Endothelial cell of umbilical vein (primary cell): Measurements from ENCODE around the gene MARS2. TPM values are rescaled to one million over a fixed set of nuclear protein-coding genes. Genes with fewer than 3 reads are reported as not detected.

Source experiments
- BruUV-seq: library from RNA; stranded (reverse); fragments of 400-500 nt; replicated peaks from 2 replicates; lab custom pipeline; 2021; lab: Mats Ljungman, UMichigan
- CTCF ChIA-PET: fragments of 300-600, 350-600 bp; sonication (Branson Sonifier 250); formaldehyde crosslinking; loops from one replicate; lab custom pipeline; 2021; ENCODE audit warnings: antibody characterized with exemption, inconsistent platforms; lab: Charles Lee
- POLR2A ChIA-PET: fragments of 300-600, 350-600 bp; sonication (Branson Sonifier 250); formaldehyde crosslinking; loops from one replicate; lab custom pipeline; 2021; ENCODE audit warnings: antibody characterized with exemption, inconsistent platforms; lab: Charles Lee
- DNase-seq: peaks from one replicate; pipeline ENCODE4 v3.0.0-alpha.2; 2011; ENCODE audit warnings: low read depth, low spot score
- FAIRE-seq: peaks from 2 replicates; lab custom pipeline; 2011; peaks lifted over from hg19 to GRCh38; lab: Jason Lieb, UNC
- H2AFZ ChIP-seq: 2 replicates; pipeline ENCODE4 v1.6.0; 2012; ENCODE audit warnings: low read depth, low read length, control low read depth, inconsistent platforms
- H3K27ac ChIP-seq: 2 replicates; pipeline ENCODE4 v1.5.1; 2011; ENCODE audit warnings: low read depth, mild to moderate bottlenecking, control low read depth, low read length, moderate library complexity; ENCODE audit not compliant: insufficient read depth
- H3K27me3 ChIP-seq, 2 experiments: 2 replicates each; pipeline versions ENCODE4 v1.6.0 to v1.6.1; 2011; ENCODE audit warnings: low read length in 2 of 2, mixed read lengths in 1 of 2; ENCODE audit not compliant: control insufficient read depth in 2 of 2, insufficient read depth in 2 of 2
- H3K36me3 ChIP-seq, 2 experiments: 2 replicates in 1 of 2; 3 replicates in 1 of 2; pipeline ENCODE4 v1.5.1; 2011; ENCODE audit warnings: low read length in 2 of 2, mild to moderate bottlenecking in 1 of 2, moderate library complexity in 1 of 2; ENCODE audit not compliant: control insufficient read depth in 2 of 2, insufficient read depth in 2 of 2; ENCODE audit errors: extremely low read depth in 1 of 2
- H3K4me1 ChIP-seq: 3 replicates; pipeline ENCODE4 v1.5.1; 2011; ENCODE audit warnings: mild to moderate bottlenecking, low read length; ENCODE audit not compliant: control insufficient read depth, insufficient read depth; ENCODE audit errors: extremely low read depth
- H3K4me2 ChIP-seq: 2 replicates; pipeline ENCODE4 v1.6.1; 2011; ENCODE audit warnings: low read length, control low read depth, mixed read lengths; ENCODE audit not compliant: insufficient read depth
- H3K4me3 ChIP-seq, 3 experiments: fragments of 200-600 bp in 1 of 3; sonication (generic), shearing (Covaris generic) in 1 of 3; replicated peaks in 1 of 3; 2 replicates each; pipeline ENCODE4 v1.5.1; 2011 to 2016; ENCODE audit warnings: control low read depth in 3 of 3, low read length in 3 of 3, mild to moderate bottlenecking in 2 of 3, inconsistent platforms in 1 of 3, low read depth in 1 of 3, moderate library complexity in 1 of 3; ENCODE audit not compliant: insufficient read depth in 1 of 3
- H3K79me2 ChIP-seq: 2 replicates; pipeline ENCODE4 v1.6.0; 2012; ENCODE audit warnings: low read length, inconsistent platforms; ENCODE audit not compliant: control insufficient read depth, insufficient read depth
- H3K9ac ChIP-seq: replicated peaks from 2 replicates; pipeline ENCODE3; 2011; ENCODE audit warnings: low read length, control low read depth; ENCODE audit not compliant: insufficient read depth; ENCODE audit errors: extremely low read depth
- H3K9me1 ChIP-seq: replicated peaks from 3 replicates; pipeline ENCODE4 v1.6.0; 2011; ENCODE audit warnings: mild to moderate bottlenecking, low read length; ENCODE audit not compliant: control insufficient read depth, insufficient read depth; ENCODE audit errors: extremely low read depth
- H3K9me3 ChIP-seq: replicated peaks from 2 replicates; pipeline ENCODE4 v1.5.1; 2012; ENCODE audit warnings: low read length, inconsistent platforms; ENCODE audit not compliant: control insufficient read depth, insufficient read depth
- H4K20me1 ChIP-seq: replicated peaks from 2 replicates; pipeline ENCODE3; 2011; ENCODE audit warnings: mild to moderate bottlenecking, low read length; ENCODE audit not compliant: control insufficient read depth, insufficient read depth; ENCODE audit errors: extremely low read depth
- CTCF ChIP-seq, 2 donors: IDR thresholded peaks; 1 replicate in 1 of 2; 2 replicates in 1 of 2; pipeline ENCODE4 v1.5.1; 2011; ENCODE audit warnings: low read length in 2 of 2, mild to moderate bottlenecking in 2 of 2, moderate library complexity in 2 of 2, control low read depth in 1 of 2, inconsistent platforms in 1 of 2, low read depth in 1 of 2; ENCODE audit not compliant: insufficient read depth in 1 of 2; ENCODE audit errors: extremely low read depth in 1 of 2
- EZH2 ChIP-seq: IDR thresholded peaks from 2 replicates; pipeline ENCODE4 v1.6.1; 2012; ENCODE audit warnings: borderline replicate concordance, low read depth, mild to moderate bottlenecking, moderate library complexity, low read length, inconsistent platforms; ENCODE audit not compliant: severe bottlenecking
- FOS ChIP-seq: IDR thresholded peaks from 2 replicates; pipeline ENCODE4 v1.6.1; 2011; ENCODE audit warnings: mild to moderate bottlenecking, low read length, moderate library complexity, borderline replicate concordance; ENCODE audit not compliant: insufficient read depth
- GATA2 ChIP-seq: IDR thresholded peaks from 2 replicates; pipeline ENCODE4 v1.7.0; 2011; ENCODE audit warnings: low read depth, mild to moderate bottlenecking, moderate library complexity, mixed read lengths, low read length; ENCODE audit not compliant: insufficient read length, insufficient read depth
- JUN ChIP-seq: IDR thresholded peaks from 2 replicates; pipeline ENCODE4 v1.6.1; 2011; ENCODE audit warnings: borderline replicate concordance, low read depth; ENCODE audit not compliant: insufficient read length, insufficient read depth
- MAX ChIP-seq: IDR thresholded peaks from 2 replicates; pipeline ENCODE4 v1.6.1; 2011; ENCODE audit not compliant: insufficient read depth, insufficient read length
- MYC ChIP-seq: IDR thresholded peaks from one replicate; pipeline ENCODE4 v1.6.1; 2011; ENCODE audit warnings: mild to moderate bottlenecking, low read depth, low read length
- POLR2A ChIP-seq: IDR thresholded peaks from 2 replicates; pipeline ENCODE4 v1.6.1; 2012; ENCODE audit warnings: low read depth, mild to moderate bottlenecking, control low read depth, low read length
- POLR2AphosphoS5 ChIP-seq: IDR thresholded peaks from 2 replicates; pipeline ENCODE4 v1.6.1; 2012; ENCODE audit warnings: low read depth, mild to moderate bottlenecking, control low read depth, low read length, moderate library complexity; ENCODE audit not compliant: insufficient read depth
- dilution Hi-C: fragments of 300-500 bp; cut with MboI; formaldehyde crosslinking; loops from one replicate; pipeline ENCODE4 v1.15.0; 2019; ENCODE audit warnings: low sequenced_read_pairs; ENCODE audit not compliant: extremely low pct_ligation_motif_present
- intact Hi-C: fragments of 100-400 bp; cut with micrococcal nuclease; formaldehyde crosslinking; loops from one replicate; pipeline ENCODE4 v1.10.0; 2022
- polyA plus RNA-seq, 4 experiments: library from polyadenylated mRNA; depleted of rRNA in 3 of 4; stranded (reverse) in 3 of 4; unstranded in 1 of 4; fragments of >200 nt; gene quantifications; 2 replicates each; pipeline versions ENCODE4 v1.2.1 to v1.2.3, GENCODE V29; 2011 to 2012; ENCODE audit warnings: missing spikeins in 1 of 4
- total RNA-seq: library from RNA; stranded (reverse); gene quantifications from 2 replicates; pipeline ENCODE4 v1.2.3, GENCODE V29; 2021

MARS2 gene
- total and polyA plus RNA-seq, 2 donors (not counting 3 experiments of a cell fraction or from before 2014, with no cell fraction given): 2.4 to 5.3 TPM

GRCh38 chr2:197661626-197662025 is 43.5 kb upstream of the MARS2 start:
- Histone ChIP-seq H3K36me3 (no peaks in the 10 kb centered on the region), H3K9me1 (no peaks in the 10 kb centered on the region), H3K79me2 (no peaks in the 10 kb centered on the region), H3K4me2 (no peak overlapping the region), H3K9me3 (no peaks in the 10 kb centered on the region), H3K4me3 (no peak overlapping the region), H3K27me3 (no peaks in the 10 kb centered on the region), H2AFZ (no peak overlapping the region), H3K9ac (no peak overlapping the region), H3K4me1 (no peaks in the 10 kb centered on the region), H3K27ac (no peak overlapping the region), H4K20me1 (no peaks in the 10 kb centered on the region)
- ChIA-PET POLR2A (no interaction called here), CTCF (no interaction called here)
- no peak for FAIRE-seq
- intact Hi-C loops (no loop called here), dilution Hi-C loops (no loop called here)
- TF ChIP-seq MAX: no peak
- TF ChIP-seq FOS: no peak
- no peak for TF ChIP-seq POLR2AphosphoS5
- TF ChIP-seq EZH2: no peak
- TF ChIP-seq JUN: no peak
- TF ChIP-seq MYC: no peak
- no peak for TF ChIP-seq CTCF (IDR thresholded peaks at IDR 0.05; ENCODE audit: extremely low read depth in 1 of 2, insufficient read depth in 1 of 2, low read depth in 1 of 2, low read length in 2 of 2)
- TF ChIP-seq POLR2A: no peak
- TF ChIP-seq GATA2: no peak
- no TSS peak for BruUV-seq
- DNase-seq: no peak
